HFF-Myc (cell line): ENCODE data around the gene DCAF15.
A peak's percentile ranks its signal among the peaks of the same experiment; 100 is the strongest.

Experiments
- DNase-seq: peaks from one replicate; pipeline ENCODE4 v3.0.0-alpha.2; 2011; ENCODE audit warnings: low read depth; ENCODE audit errors: extremely low read depth
- H3K4me3 ChIP-seq: replicated peaks from 2 replicates; pipeline ENCODE4 v1.5.1; 2011; ENCODE audit warnings: low read depth, mild to moderate bottlenecking, control low read depth, low read length
- CTCF ChIP-seq: IDR thresholded peaks from 2 replicates; pipeline ENCODE4 v1.5.1; 2012; ENCODE audit warnings: mild to moderate bottlenecking, low read depth, low read length, control low read depth; ENCODE audit errors: missing control alignments

Gene DCAF15

GRCh38 chr19:13958043-13958442, 5.7 kb downstream of the DCAF15 start:
- H3K4me3 ChIP-seq, result no peak overlapping the region
- DNase-seq, result no peak
- no peak for TF ChIP-seq CTCF

GRCh38 chr19:13959141-13959961, 7.0 kb downstream of the DCAF15 start:
- H3K4me3 ChIP-seq, result no peak overlapping the region
- TF ChIP-seq CTCF, result no peak
- DNase-seq, result no peak

- no peak overlapping the region for H3K4me3 ChIP-seq
- DNase-seq, result no peak
- TF ChIP-seq CTCF, result peak; percentile 33
These were observed 7.9 kb downstream of the DCAF15 start for GRCh38 chr19:13959962-13960862.

- no peak overlapping the region for H3K4me3 ChIP-seq
- no peak for TF ChIP-seq CTCF
These were observed 8.8 kb downstream of the DCAF15 start for GRCh38 chr19:13960863-13961784.

GRCh38 chr19:13961826-13962698, 9.8 kb downstream of the DCAF15 start:
- no peak for TF ChIP-seq CTCF
- no peak overlapping the region for H3K4me3 ChIP-seq
- no peak for DNase-seq

More at GRCh38 chr19:13960863-13961784, 8.8 kb downstream of the DCAF15 start:
- no peak for DNase-seq
